Measurements from ENCODE around the gene GALNT11.
"Not testable (repeated sequence)": the region's sequence is repeated elsewhere in the genome, so short reads cannot be mapped to it uniquely, and the experiment has no call there.

GALNT11 gene

DNA sequence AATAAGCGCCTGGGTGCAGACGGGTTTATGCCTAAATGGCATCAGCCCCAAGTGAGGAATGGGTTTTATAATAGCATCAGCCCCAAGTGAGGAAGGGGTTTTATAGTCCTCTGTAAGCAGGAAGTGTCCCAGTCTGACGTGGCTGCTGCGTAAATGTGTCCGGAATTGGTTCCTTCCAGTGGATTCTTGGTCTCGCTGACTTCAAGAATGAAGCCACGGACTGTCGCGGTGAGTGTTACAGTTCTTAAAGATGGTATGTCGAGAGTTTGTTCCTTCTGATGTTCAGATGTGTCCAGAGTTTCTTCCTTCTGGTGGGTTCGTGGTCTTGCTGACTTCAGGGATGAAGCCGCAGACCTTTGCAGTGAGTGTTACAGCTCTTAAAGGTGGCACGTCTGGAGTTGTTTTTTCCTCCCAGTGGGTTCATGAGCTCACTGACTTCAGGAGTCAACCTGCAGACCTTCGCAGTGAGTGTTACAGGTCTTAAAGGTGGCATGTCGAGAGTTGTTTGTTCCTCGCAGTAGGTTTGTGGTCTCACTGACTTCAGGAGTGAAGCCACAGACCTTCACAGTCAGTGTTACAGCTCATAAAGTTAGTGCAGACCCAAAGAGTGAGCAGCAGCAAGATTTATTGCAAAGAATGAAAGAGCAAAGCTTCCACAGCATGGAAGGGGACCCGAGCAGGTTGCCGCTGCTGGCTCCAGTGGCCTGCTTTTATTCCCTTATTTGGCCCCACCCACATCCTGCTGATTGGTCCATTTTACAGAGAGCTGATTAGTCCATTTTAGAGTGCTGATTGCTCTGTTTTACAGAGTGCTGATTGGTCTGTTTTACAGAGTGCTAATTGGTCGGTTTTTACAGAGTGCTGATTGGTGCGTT, 2.3 kb downstream of the GALNT11 start:
- not testable (repeated sequence) for DNase-seq

DNA sequence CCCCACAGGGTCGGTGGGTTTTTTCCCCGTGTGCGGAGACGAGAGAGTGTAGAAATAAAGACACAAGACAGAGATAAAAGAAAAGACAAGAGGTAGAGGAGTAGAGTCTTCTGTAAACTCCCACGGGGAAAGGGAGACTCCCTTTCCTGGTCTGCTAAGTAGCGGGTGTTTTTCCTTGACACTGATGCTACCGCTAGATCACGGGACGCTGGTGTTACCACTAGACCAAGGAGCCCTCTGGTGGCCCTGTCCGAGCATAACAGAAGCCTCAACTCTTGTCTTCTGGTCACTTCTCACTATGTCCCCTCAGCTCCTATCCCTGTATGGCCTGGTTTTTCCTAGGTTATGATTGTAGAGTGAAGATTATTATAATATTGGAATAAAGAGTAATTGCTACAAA, 4.6 kb downstream of the GALNT11 start:
- DNase-seq: not testable (repeated sequence)

- not testable (repeated sequence) for DNase-seq
These were observed 5.2 kb downstream of the GALNT11 start for GRCh38 chr7:152030639-152031038.

DNA sequence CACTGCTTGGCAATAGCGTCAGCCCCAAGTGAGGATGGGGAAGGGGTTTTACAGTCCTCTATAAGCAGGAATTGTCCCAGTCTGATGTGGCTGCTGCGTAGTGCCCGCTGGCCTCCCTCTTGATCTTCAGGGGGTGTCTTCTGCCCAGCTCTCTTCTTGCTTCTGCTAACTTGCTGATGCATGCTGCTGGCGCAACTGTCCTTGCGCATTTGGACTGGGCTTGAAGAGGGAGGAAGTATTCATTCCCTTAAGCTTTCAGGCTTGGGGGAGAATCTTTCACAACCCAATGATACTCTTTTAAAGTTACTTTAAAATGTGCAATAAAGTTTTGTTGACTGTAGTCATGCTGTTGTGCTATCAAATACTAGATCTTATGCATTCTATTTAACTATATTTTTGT, 10.3 kb downstream of the GALNT11 start:
- DNase-seq: no peak

- not testable (repeated sequence) for DNase-seq
These were observed 12.9 kb downstream of the GALNT11 start for GRCh38 chr7:152038410-152038809.

- not testable (repeated sequence) for DNase-seq
These were observed 17.6 kb downstream of the GALNT11 start for GRCh38 chr7:152043086-152043485.

DNA sequence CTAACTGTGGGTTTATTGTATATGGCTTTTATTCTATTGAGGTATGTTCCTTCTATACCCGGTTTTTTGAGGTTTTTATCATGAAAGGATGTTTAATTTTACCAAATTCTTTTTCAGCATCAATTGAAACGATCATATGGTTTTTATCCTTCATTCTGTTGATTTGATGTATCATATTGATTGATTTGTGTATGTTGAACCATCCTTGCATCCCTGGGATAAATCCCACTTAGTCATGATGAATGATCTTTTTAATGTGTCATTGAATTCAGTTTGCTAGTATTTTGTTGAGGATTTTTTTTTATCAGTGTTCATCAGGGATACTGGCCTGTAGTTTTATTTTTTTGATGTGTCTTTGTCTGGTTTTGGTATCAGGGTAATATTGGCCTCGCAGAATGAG, 19.4 kb downstream of the GALNT11 start:
- not testable (repeated sequence) for DNase-seq

- no peak for DNase-seq
These were observed 21.1 kb downstream of the GALNT11 start for GRCh38 chr7:152046531-152046930.

- no peak for DNase-seq
These were observed 22.6 kb downstream of the GALNT11 start for GRCh38 chr7:152048051-152048450.

GRCh38 chr7:152050547-152050971, 25.1 kb downstream of the GALNT11 start:
- no peak for DNase-seq

DNA sequence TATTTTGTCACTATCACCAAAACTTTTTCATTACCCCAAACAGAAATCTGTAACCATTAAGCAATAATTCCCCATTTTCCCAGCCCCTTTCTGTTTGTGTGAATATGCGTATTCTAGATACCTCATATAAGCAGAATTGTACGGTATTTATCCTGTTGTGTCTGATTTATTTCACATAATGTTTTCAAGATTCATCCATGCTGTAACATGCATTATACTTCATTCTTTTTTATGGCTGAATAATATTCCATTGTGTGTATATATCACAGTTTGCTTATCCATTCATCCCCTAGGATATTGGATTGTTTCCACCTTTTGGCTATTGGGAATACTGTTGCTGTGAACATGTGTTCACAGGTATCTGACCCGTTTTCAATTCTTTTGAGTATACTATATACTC, 26.5 kb downstream of the GALNT11 start:
- DNase-seq: no peak

GRCh38 chr7:152052771-152053170, 27.3 kb downstream of the GALNT11 start:
- DNase-seq: no peak

DNA sequence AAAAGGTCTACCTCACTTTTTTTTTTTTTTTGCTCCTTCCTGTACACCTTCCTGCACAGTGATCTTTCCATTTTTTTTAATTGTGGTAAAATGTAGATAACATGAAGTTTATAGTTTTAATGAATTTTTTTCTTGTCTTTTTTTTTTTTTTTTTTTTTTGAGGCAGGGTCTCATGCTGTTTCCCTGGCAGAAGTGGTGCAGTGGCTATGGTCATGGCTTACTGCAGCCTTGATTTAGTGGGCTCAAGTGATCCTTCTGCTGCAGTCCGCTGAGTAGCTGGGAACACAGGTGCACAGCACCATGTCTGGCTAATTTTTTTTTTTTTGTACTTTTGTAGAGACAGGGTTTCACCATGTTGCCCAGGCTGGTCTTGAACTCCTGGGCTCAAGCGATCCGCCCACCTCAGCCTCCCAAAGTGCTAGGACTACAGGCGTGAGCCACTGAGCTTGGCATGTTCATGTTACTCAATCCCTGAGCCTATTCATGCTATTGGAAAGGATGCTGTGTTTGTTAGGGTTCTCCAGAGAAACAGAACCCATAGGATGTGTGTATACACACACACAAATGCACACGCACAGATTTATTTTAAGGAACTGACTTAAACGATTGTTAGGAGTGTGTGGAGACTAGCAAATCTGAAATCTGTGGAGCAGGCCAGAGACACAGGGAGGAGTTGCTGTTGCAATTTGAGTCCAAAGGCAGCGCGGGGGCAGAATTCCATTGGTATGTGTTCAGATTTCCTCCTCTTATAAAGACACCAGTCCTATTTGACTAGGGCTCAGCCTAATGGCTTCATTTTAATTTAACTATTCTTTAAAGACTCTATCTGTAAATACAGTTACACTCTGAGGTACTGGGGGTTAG, 29.1 kb downstream of the GALNT11 start:
- DNase-seq: no peak

DNA sequence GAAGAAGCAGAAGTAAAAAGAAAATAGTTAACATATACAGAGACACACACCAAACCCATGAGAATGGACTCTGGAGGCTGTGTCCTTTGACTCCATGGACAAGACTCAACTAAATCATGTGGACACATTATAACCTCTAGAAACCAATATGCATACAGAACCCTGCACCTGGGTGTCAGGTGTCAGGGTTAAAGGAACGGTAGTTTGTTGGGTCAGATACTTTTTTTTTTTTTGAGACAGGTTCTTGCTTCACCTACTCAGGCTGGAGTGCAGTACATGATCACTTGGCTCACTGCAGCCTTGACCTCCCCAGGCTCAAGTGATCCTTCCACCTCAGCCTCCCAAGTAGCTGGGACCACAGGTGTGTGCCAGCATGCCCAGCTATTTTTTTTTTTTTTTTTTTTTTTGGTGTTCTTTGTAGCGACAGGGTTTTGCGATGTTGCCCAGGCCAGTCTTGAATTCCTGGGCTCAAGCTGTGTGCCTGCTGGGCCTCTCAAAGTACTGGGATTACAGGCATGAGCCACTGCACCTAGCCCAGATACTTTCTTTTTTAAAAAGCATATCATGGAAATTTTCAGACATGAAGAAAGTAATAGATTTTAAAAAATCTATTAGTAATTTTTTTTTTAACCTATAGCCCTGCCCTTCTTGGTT, 31.3 kb downstream of the GALNT11 start:
- no peak for DNase-seq

- no peak for DNase-seq
These were observed 33.8 kb downstream of the GALNT11 start for GRCh38 chr7:152059311-152059710.

- DNase-seq: not testable (repeated sequence)
These were observed 35.6 kb downstream of the GALNT11 start for GRCh38 chr7:152061086-152061485.

DNA sequence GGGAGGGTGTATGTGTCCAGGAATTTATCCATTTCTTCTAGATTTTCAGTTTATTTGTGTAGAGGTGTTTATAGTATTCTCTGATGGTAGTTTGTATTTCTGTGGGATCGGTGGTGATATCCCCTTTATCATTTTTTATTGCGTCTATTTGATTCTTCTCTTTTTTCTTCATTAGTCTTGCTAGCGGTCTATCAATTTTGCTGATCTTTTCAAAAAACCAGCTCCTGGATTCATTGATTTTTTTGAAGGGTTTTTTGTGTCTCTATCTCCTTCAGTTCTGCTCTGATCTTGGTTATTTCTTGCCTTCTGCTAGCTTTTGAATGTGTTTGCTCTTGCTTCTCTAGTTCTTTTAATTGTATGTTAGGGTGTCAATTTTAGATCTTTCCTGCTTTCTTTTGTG, 37.7 kb downstream of the GALNT11 start:
- DNase-seq: not testable (repeated sequence)

- DNase-seq: not testable (repeated sequence)
These were observed 38.3 kb downstream of the GALNT11 start for GRCh38 chr7:152063821-152064220.

- not testable (repeated sequence) for DNase-seq
These were observed 40.4 kb downstream of the GALNT11 start for GRCh38 chr7:152065800-152066344.

DNA sequence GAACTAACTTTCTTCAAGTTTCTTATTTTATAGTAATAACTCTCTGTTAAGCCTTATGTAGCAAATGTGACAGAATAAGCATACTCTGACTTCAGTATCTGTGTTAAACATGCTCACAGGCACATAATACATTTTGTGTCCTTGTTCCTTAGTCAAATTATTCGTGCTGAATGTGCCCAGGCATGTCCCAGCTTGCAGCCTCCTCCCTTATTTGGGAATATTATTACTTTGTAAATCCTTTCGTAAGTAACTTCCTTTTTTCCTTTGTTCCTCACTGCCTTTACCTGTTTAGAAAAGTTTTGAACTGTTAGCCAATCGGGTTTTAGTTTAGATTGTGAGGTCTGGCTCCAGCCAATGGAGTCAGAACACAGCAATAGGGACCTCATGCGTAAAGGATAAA, 46.9 kb downstream of the GALNT11 start:
- no peak for DNase-seq

DNA sequence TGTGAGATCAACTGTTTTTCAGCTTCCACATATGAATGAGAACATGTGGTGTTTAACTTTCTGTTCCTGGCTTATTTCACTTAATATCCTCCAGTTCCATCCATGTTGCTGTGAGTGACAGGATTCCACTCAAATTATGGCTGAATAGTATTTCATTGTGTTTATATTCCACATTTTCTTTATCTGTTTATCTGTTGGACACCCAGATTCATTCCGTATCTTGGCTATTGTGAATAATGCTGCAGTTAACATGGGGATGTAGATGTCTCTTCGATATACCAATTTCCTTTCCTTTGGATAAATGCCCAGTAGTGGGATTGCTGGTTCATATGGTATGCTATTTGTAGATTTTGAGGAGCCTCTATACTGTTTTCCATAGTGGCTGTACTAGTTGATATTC, 47.9 kb downstream of the GALNT11 start:
- DNase-seq: no peak

DNA sequence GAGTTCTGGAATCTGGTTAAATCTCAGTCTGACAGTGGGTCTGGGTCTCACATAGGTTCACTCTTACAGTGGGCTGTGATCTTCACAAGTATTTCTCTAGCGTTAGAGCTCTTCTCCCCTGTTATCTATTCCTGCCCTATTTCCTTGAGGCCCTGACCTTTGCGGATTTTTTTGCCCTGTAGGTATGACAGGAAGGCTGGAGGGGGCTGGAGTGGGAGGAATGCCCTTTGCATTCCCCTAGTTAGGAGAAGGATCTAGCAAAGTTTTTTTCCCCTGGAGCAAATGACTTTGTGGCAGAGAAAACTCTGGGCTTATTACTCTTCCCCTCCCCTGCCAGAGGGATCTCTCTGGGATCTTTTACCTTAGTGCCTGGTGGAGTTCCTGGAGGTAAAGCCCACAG, 49.2 kb downstream of the GALNT11 start:
- DNase-seq: no peak

DNA sequence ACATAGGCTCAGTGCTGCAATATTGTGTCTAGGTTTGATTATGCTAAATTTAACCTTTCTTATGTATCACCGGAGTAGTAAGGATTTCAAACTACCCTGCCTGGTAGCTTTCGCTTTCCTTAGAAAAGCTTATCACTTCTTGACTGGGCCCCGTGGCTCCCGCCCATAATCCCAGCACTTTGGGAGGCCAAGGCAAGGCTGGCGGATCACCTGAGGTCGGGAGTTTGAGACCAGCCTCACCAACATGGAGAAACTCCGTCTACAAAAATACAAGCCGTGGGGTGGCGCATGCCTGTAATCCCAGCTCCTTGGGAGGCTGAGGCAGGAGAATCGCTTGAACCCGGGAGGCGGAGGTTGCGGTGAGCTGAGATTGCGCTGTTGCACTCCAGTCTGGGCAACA, 49.9 kb downstream of the GALNT11 start:
- not testable (repeated sequence) for DNase-seq
